GM12878 (cell line): ENCODE results near the gene ACAP2. TPM values are rescaled to one million over a fixed set of nuclear protein-coding genes. Genes with fewer than 3 reads are reported as not detected.

Experiments used
- ATAC-seq: fragments of 200-7000 bp; cut with Tn5 transposase; 3 replicates; pipeline ENCODE4 v1.9.1; 2020; ENCODE audit warnings: mild to moderate bottlenecking, moderate library complexity
- BruUV-seq: library from RNA; stranded (reverse); fragments of 400-500 nt; replicated peaks from 2 replicates; lab custom pipeline; 2021; lab: Mats Ljungman, UMichigan
- CTCF ChIA-PET: fragments of 300-600 bp; sonication (Branson Sonifier 250); formaldehyde crosslinking; extraction: SDS; loops from one replicate; lab custom pipeline; 2021; ENCODE audit warnings: inconsistent platforms; lab: Yijun Ruan, JAX
- POLR2A ChIA-PET: fragments of 350-600 bp; formaldehyde crosslinking; extraction: SDS; loops from one replicate; lab custom pipeline; 2021; ENCODE audit warnings: inconsistent platforms; lab: Charles Lee
- RAD21 ChIA-PET: fragments of 300-600 bp; sonication (Branson Sonifier 250); formaldehyde crosslinking; loops from one replicate; lab custom pipeline; 2023; ENCODE audit warnings: antibody characterized with exemption; ENCODE audit not compliant: unreplicated experiment; lab: Charles Lee
- SMC1A ChIA-PET: fragments of 300-600 bp; sonication (Branson Sonifier 250); formaldehyde crosslinking; loops from one replicate; lab custom pipeline; 2023; ENCODE audit not compliant: unreplicated experiment, uncharacterized antibody; lab: Charles Lee
- DNase-seq: peaks from one replicate; pipeline ENCODE4 v3.0.0-alpha.2; 2011; ENCODE audit warnings: low read depth, low spot score
- FAIRE-seq: peaks from 3 replicates; lab custom pipeline; 2011; peaks lifted over from hg19 to GRCh38; lab: Jason Lieb, UNC
- H2AFZ ChIP-seq: 2 replicates; pipeline ENCODE4 v1.6.0; 2011; ENCODE audit warnings: low read depth, low read length, control low read depth; ENCODE audit not compliant: control insufficient read depth
- H3K27ac ChIP-seq: 2 replicates; pipeline ENCODE4 v1.5.1; 2011; ENCODE audit warnings: control low read depth; ENCODE audit not compliant: control insufficient read depth, insufficient read depth
- H3K27me3 ChIP-seq, 2 experiments: replicated peaks in 1 of 2; 2 replicates each; pipeline versions ENCODE4 v1.6.0 to v1.6.1; 2011; ENCODE audit warnings: low read length in 1 of 2; ENCODE audit not compliant: control insufficient read depth in 2 of 2, insufficient read depth in 2 of 2
- H3K36me3 ChIP-seq, 2 experiments: 2 replicates each; pipeline ENCODE4 v1.5.1; 2011; ENCODE audit warnings: low read length in 1 of 2; ENCODE audit not compliant: control insufficient read depth in 2 of 2, insufficient read depth in 2 of 2
- H3K4me1 ChIP-seq: 2 replicates; pipeline ENCODE4 v1.6.1; 2011; ENCODE audit warnings: mild to moderate bottlenecking, low read length, moderate library complexity, mixed read lengths; ENCODE audit not compliant: control insufficient read depth, insufficient read depth
- H3K4me2 ChIP-seq: 2 replicates; pipeline ENCODE4 v1.6.0; 2011; ENCODE audit warnings: control low read depth; ENCODE audit not compliant: control insufficient read depth, insufficient read depth
- H3K4me3 ChIP-seq: fragments of 200-600 bp; sonication (generic); 2 replicates; pipeline ENCODE4 v1.5.1; 2016
- H3K79me2 ChIP-seq: 2 replicates; pipeline ENCODE4 v1.6.0; 2011; ENCODE audit warnings: low read length; ENCODE audit not compliant: control insufficient read depth, insufficient read depth
- H3K9ac ChIP-seq: 2 replicates; pipeline ENCODE4 v1.8.0; 2011; ENCODE audit warnings: low read length, control low read depth, mixed read lengths; ENCODE audit not compliant: control insufficient read depth, insufficient read depth
- H3K9me3 ChIP-seq: replicated peaks from 3 replicates; pipeline ENCODE4 v1.5.1; 2011; ENCODE audit warnings: mild to moderate bottlenecking, low read length; ENCODE audit not compliant: control insufficient read depth, insufficient read depth
- H4K20me1 ChIP-seq: 2 replicates; pipeline ENCODE4 v1.6.0; 2011; ENCODE audit not compliant: control insufficient read depth, insufficient read depth
- ATF2 ChIP-seq: IDR thresholded peaks from 2 replicates; pipeline ENCODE4 v1.6.1; 2012; ENCODE audit warnings: low read length, inconsistent platforms
- CREB1 ChIP-seq: IDR thresholded peaks from 2 replicates; pipeline ENCODE4 v1.6.1; 2012; ENCODE audit warnings: low read depth, mild to moderate bottlenecking, inconsistent platforms
- CTCF ChIP-seq, 3 experiments: IDR thresholded peaks in 2 of 3; conservative IDR thresholded peaks in 1 of 3; 2 replicates each; pipeline ENCODE4 v1.5.1; 2011; ENCODE audit warnings: low read depth in 3 of 3, low read length in 3 of 3, mild to moderate bottlenecking in 3 of 3, control low read depth in 2 of 3, moderate library complexity in 2 of 3, inconsistent platforms in 1 of 3, mixed read lengths in 1 of 3; ENCODE audit not compliant: control insufficient read depth in 2 of 3, insufficient read depth in 1 of 3; ENCODE audit errors: extremely low read depth in 1 of 3
- ETV6 ChIP-seq, 2 experiments: fragments of 450-650 bp in 1 of 2; IDR thresholded peaks in 1 of 2; conservative IDR thresholded peaks in 1 of 2; 2 replicates each; pipeline ENCODE4 v1.6.1; 2014; ENCODE audit warnings: antibody characterized with exemption in 1 of 2, borderline replicate concordance in 1 of 2, low read depth in 1 of 2, mild to moderate bottlenecking in 1 of 2, moderate library complexity in 1 of 2
- HDAC2 ChIP-seq: fragments of 200-600 bp; sonication (generic); IDR thresholded peaks from 2 replicates; pipeline ENCODE4 v1.6.1; 2017
- JUND ChIP-seq: IDR thresholded peaks from 2 replicates; pipeline ENCODE4 v1.6.1; 2012; ENCODE audit warnings: low read depth, mild to moderate bottlenecking, low read length, improper control_type of control experiment, moderate library complexity
- MYC ChIP-seq: IDR thresholded peaks from 2 replicates; pipeline ENCODE4 v1.6.1; 2011; ENCODE audit warnings: mild to moderate bottlenecking, low read length, moderate library complexity, inconsistent platforms; ENCODE audit not compliant: insufficient read depth, insufficient replicate concordance, insufficient read length, severe bottlenecking
- NFIC ChIP-seq: IDR thresholded peaks from 2 replicates; pipeline ENCODE4 v1.6.1; 2012; ENCODE audit warnings: low read depth, mild to moderate bottlenecking, inconsistent platforms, low read length, moderate library complexity
- NRF1 ChIP-seq: conservative IDR thresholded peaks from 2 replicates; pipeline ENCODE4 v1.6.1; 2011; ENCODE audit warnings: mild to moderate bottlenecking, low read depth, low read length, improper control_type of control experiment
- RCOR1 ChIP-seq: conservative IDR thresholded peaks from 2 replicates; pipeline ENCODE4 v1.6.1; 2012; ENCODE audit warnings: low read depth, low read length, improper control_type of control experiment
- ZBTB11 ChIP-seq: fragments of 450-650 bp; formaldehyde crosslinking; IDR thresholded peaks from 2 replicates; pipeline ENCODE4 v1.5.0; 2022; ENCODE audit warnings: mild to moderate bottlenecking, missing genetic modification characterization
- ZNF217 ChIP-seq: fragments of 450-650 bp; IDR thresholded peaks from 2 replicates; pipeline ENCODE4 v1.6.1; 2017; ENCODE audit warnings: antibody characterized with exemption, mild to moderate bottlenecking
- WGBS: methylation state at CpG from one replicate; pipeline ENCODE4 v1.1.6; 2016; ENCODE audit warnings: low lambda C conversion rate; ENCODE audit not compliant: insufficient replicate concordance, insufficient coverage; ENCODE audit errors: missing lambda C conversion rate; 5-methylcytosine and 5-hydroxymethylcytosine counted together
- in situ Hi-C: fragments of 300-500 bp; cut with MboI; formaldehyde crosslinking; loops from 9 replicates; pipeline ENCODE4 v1.14.3; 2018; ENCODE audit warnings: mixed read lengths
- intact Hi-C: fragments of 100-400 bp; cut with micrococcal nuclease; formaldehyde crosslinking; loops from one replicate; pipeline ENCODE4 v1.14.2; 2022; ENCODE audit not compliant: unreplicated experiment
- polyA plus RNA-seq, 11 experiments: library from polyadenylated mRNA; depleted of rRNA in 4 of 11; unstranded in 6 of 11; stranded (reverse) in 5 of 11; fragments of >200 nt; fragmentation: Nextera tagmentation in 4 of 11; fragmentation: Illumina TruSeq in 1 of 11; extraction: Ambion mirVana in 4 of 11; extraction: Trizol in 1 of 11; gene quantifications; 1 replicate in 1 of 11; 2 replicates in 10 of 11; pipeline versions ENCODE4 v1.2.1 to v1.2.3, GENCODE V29; 2011 to 2016; ENCODE audit warnings: inconsistent platforms in 2 of 11, missing spikeins in 2 of 11, low read depth in 1 of 11
- total RNA-seq, 4 experiments: library from RNA; depleted of rRNA in 3 of 4; stranded (reverse); fragments of >200 nt in 3 of 4; fragmentation: Illumina TruSeq in 1 of 4; extraction: Trizol in 1 of 4; gene quantifications; 2 replicates each; pipeline versions ENCODE4 v1.2.1 to v1.2.3, GENCODE V29; 2013 to 2021

The ACAP2 gene
- total and polyA plus RNA-seq, 10 of the 15 experiments (the other 5 are each of a cell fraction or from before 2014, with no cell fraction given) = 7.1 to 53.8 (median 35.7) TPM

- ChIA-PET POLR2A (no interaction called here), RAD21 (no interaction called here), CTCF (interaction anchor here (1.8 to 7.0 kb wide), 2 partner anchors 175 to 176 kb away, joined by 6 to 51 read pairs; partner anchors contain the start of gene XXYLT1), SMC1A (interaction anchor here (0.6 kb wide), 1 partner anchor 89 kb away, joined by 3 read pairs; no protein-coding TSS in a partner anchor)
- ATAC-seq = no peak
- Histone ChIP-seq H3K27me3 (no peaks in the 10 kb centered on the region), H3K9me3 (no peaks in the 10 kb centered on the region), H3K27ac (no peak overlapping the region), H3K4me1 (peaks cover 7% of the 10 kb centered on the region), H3K79me2 (peaks cover 19% of the 10 kb centered on the region), H3K9ac (no peak overlapping the region), H3K4me3 (no peak overlapping the region), H3K4me2 (no peak overlapping the region), H2AFZ (peak overlapping the region; percentile 25; the same call in 1 of the 2 replicates), H3K36me3 (no peaks in the 10 kb centered on the region), H4K20me1 (no peaks in the 10 kb centered on the region)
- intact Hi-C loops (no loop called here), in situ Hi-C loops (loop anchor here (10.0 kb wide), 1 partner anchor 771 kb away; the partner anchor contains the start of gene LSG1)
- no TSS peak for BruUV-seq
- FAIRE-seq = no peak
- no peak for DNase-seq
- 65% methylated on average over 2 of the region's 2 CpGs for WGBS
- TF ChIP-seq JUND = no peak
- TF ChIP-seq NFIC = no peak
- TF ChIP-seq ZBTB11 (CRISPR knock-in tag) = no peak
- no peak for TF ChIP-seq CTCF (IDR thresholded peaks at IDR 0.05 in 2 of 3, conservative IDR thresholded peaks at IDR 0.05 in 1 of 3; ENCODE audit: control insufficient read depth in 2 of 3, extremely low read depth in 1 of 3, insufficient read depth in 1 of 3, low read depth in 3 of 3, low read length in 3 of 3)
- no peak for TF ChIP-seq MYC
- TF ChIP-seq NRF1 = no peak
- no peak for TF ChIP-seq ETV6 (conservative IDR thresholded peaks at IDR 0.05 in 1 of 2, IDR thresholded peaks at IDR 0.05 in 1 of 2; ENCODE audit: borderline replicate concordance in 1 of 2, low read depth in 1 of 2)
- TF ChIP-seq RCOR1 = no peak
- TF ChIP-seq HDAC2 = no peak
- TF ChIP-seq ZNF217 = no peak
- TF ChIP-seq ATF2 = no peak
- no peak for TF ChIP-seq CREB1
These were observed 3.1 kb upstream of the ACAP2 start for GRCh38 chr3:195445885-195446284.
